ENCODE measurements around the gene TP53I13. TPM values are rescaled to one million over a fixed set of nuclear protein-coding genes. Genes with fewer than 3 reads are reported as not detected.

TP53I13 gene
- total and polyA plus RNA-seq, 2 donors (not counting 3 experiments of a cell fraction or from before 2014, with no cell fraction given): 41.1 to 42.7 TPM

DNA sequence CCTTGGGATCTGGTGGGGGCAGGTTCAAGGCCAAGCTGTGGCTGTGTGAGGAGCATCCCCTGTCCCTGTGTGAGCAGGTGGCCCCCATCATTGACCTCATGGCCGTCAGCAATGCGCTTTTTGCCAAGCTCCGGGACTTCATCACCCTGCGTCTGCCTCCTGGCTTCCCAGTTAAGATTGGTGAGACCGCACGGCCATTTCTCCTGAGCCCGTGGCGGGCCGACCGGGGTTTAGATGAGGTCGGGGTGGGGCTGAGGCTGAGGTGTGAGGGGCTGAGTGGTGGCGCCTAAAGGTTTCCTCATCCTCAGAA lies 43.5 kb downstream of the TP53I13 start:
- no peaks in the 10 kb centered on the region for H4K20me1 ChIP-seq (replicated peaks; ENCODE audit: control insufficient read depth, extremely low read depth, insufficient read depth, low read length)
- peaks cover 0 to 4% of the 10 kb centered on the region in 2 experiments for H3K36me3 ChIP-seq (ENCODE audit: control insufficient read depth in 2 of 2, extremely low read depth in 1 of 2, insufficient read depth in 2 of 2, low read length in 2 of 2)
- no peaks in the 10 kb centered on the region for H3K9me1 ChIP-seq (replicated peaks; ENCODE audit: control insufficient read depth, extremely low read depth, insufficient read depth, low read length)
- no TSS peak for BruUV-seq (replicated peaks)
- TF ChIP-seq CTCF (IDR thresholded peaks at IDR 0.05; ENCODE audit: extremely low read depth in 1 of 2, insufficient read depth in 1 of 2, low read depth in 1 of 2, low read length in 2 of 2) (no peak), JUN (IDR thresholded peaks at IDR 0.05; ENCODE audit: borderline replicate concordance, insufficient read depth, insufficient read length, low read depth) (no peak), POLR2AphosphoS5 (IDR thresholded peaks at IDR 0.05; ENCODE audit: insufficient read depth, low read depth, low read length) (no peak), GATA2 (IDR thresholded peaks at IDR 0.05; ENCODE audit: insufficient read depth, insufficient read length, low read depth, low read length) (no peak), EZH2 (IDR thresholded peaks at IDR 0.05; ENCODE audit: borderline replicate concordance, low read depth, low read length, severe bottlenecking) (no peak), MYC (IDR thresholded peaks at IDR 0.05; ENCODE audit: low read depth, low read length) (no peak), POLR2A (IDR thresholded peaks at IDR 0.05; ENCODE audit: low read depth, low read length) (no peak), FOS (IDR thresholded peaks at IDR 0.05; ENCODE audit: borderline replicate concordance, insufficient read depth, low read length) (no peak)
- TF ChIP-seq, protein P1, sequence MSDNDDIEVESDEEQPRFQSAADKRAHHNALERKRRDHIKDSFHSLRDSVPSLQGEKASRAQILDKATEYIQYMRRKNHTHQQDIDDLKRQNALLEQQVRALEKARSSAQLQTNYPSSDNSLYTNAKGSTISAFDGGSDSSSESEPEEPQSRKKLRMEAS (IDR thresholded peaks at IDR 0.05; ENCODE audit: insufficient read depth, insufficient read length): no peak
- H3K9me3 ChIP-seq (replicated peaks; ENCODE audit: control insufficient read depth, insufficient read depth, low read length): no peaks in the 10 kb centered on the region
- no peak overlapping the region for H3K9ac ChIP-seq (replicated peaks; ENCODE audit: extremely low read depth, insufficient read depth, low read length)
- DNase-seq (ENCODE audit: low read depth, low spot score) (no peak), FAIRE-seq (no peak)
- CTCF ChIA-PET: interaction anchor here (0.8 kb wide), 1 partner anchor 20 kb away, joined by 4 read pairs; no protein-coding TSS in a partner anchor
- H3K27ac ChIP-seq (ENCODE audit: insufficient read depth, low read depth, low read length): no peak overlapping the region
- H3K79me2 ChIP-seq (ENCODE audit: control insufficient read depth, insufficient read depth, low read length): no peaks in the 10 kb centered on the region
- H2AFZ ChIP-seq (ENCODE audit: low read depth, low read length): no peak overlapping the region
- no peak overlapping the region for H3K4me3 ChIP-seq (replicated peaks in 1 of 3; ENCODE audit: insufficient read depth in 1 of 3, low read depth in 1 of 3, low read length in 3 of 3)
- H3K4me2 ChIP-seq (ENCODE audit: insufficient read depth, low read length): no peak overlapping the region
- POLR2A ChIA-PET: no interaction called here
- intact Hi-C loops (cut with micrococcal nuclease) (no loop called here), dilution Hi-C loops (cut with MboI; ENCODE audit: extremely low pct_ligation_motif_present, low sequenced_read_pairs) (no loop called here)
- H3K27me3 ChIP-seq (ENCODE audit: control insufficient read depth in 2 of 2, insufficient read depth in 2 of 2, low read length in 2 of 2): no peaks in the 10 kb centered on the region
- H3K4me1 ChIP-seq (ENCODE audit: control insufficient read depth, extremely low read depth, insufficient read depth, low read length): peaks cover 21% of the 10 kb centered on the region
